Upper lobe of left lung (tissue), 6 donors: ENCODE data around the gene PRKCE. TPM values are rescaled to one million over a fixed set of nuclear protein-coding genes. Genes with fewer than 3 reads are reported as not detected.
"Not testable (repeated sequence)": the region's sequence is repeated elsewhere in the genome, so short reads cannot be mapped to it uniquely, and the experiment has no call there.

ENCODE experiments used
- ATAC-seq, 2 donors: fragments of 200-7000 bp; cut with Tn5 transposase; one replicate each; pipeline ENCODE4 v1.9.1; 2022; ENCODE audit warnings: mild to moderate bottlenecking in 2 of 2, moderate library complexity in 2 of 2; ENCODE audit not compliant: low FRiP score in 2 of 2
- DNase-seq, 2 donors: peaks; one replicate each; pipeline ENCODE4 v3.0.0-alpha.2; 2019 to 2020
- H3K27ac ChIP-seq, 4 donors: fragments of 200-600 bp; sonication (generic); one replicate each; pipeline ENCODE4 v1.5.1; 2016 to 2019
- H3K27me3 ChIP-seq, 4 donors: fragments of 200-600 bp; sonication (generic); one replicate each; pipeline ENCODE4 v1.5.1; 2017 to 2019
- H3K36me3 ChIP-seq, 4 donors: fragments of 200-600 bp; sonication (generic); one replicate each; pipeline ENCODE4 v1.5.1; 2016 to 2019
- H3K4me1 ChIP-seq, 4 donors: fragments of 200-600 bp; sonication (generic); one replicate each; pipeline ENCODE4 v1.5.1; 2018 to 2019
- H3K4me3 ChIP-seq, 4 donors: fragments of 200-600 bp; sonication (generic); one replicate each; pipeline ENCODE4 v1.5.1; 2017 to 2019; ENCODE audit warnings: mild to moderate bottlenecking in 2 of 4, moderate library complexity in 1 of 4
- H3K9me3 ChIP-seq, 4 donors: fragments of 200-600 bp; sonication (generic); one replicate each; pipeline ENCODE4 v1.5.1; 2018 to 2019
- CTCF ChIP-seq, 6 experiments: fragments of 450-650 bp in 4 of 6; fragments of 200-600 bp in 2 of 6; sonication (generic) in 2 of 6; IDR thresholded peaks; one replicate each; pipeline ENCODE4 v1.5.1; 2016 to 2019; ENCODE audit warnings: antibody characterized with exemption in 6 of 6
- EP300 ChIP-seq, 4 donors: sonication (generic); formaldehyde crosslinking; IDR thresholded peaks; one replicate each; pipeline ENCODE4 v1.5.1; 2017; ENCODE audit warnings: antibody characterized with exemption in 4 of 4, control low read depth in 2 of 4
- POLR2A ChIP-seq, 4 donors: fragments of 450-650 bp; IDR thresholded peaks; one replicate each; pipeline ENCODE4 v1.5.1; 2016 to 2017; ENCODE audit warnings: antibody characterized with exemption in 4 of 4, mild to moderate bottlenecking in 2 of 4
- POLR2AphosphoS5 ChIP-seq, 2 donors: sonication (generic); formaldehyde crosslinking; IDR thresholded peaks; one replicate each; pipeline ENCODE4 v1.5.1; 2017; ENCODE audit warnings: antibody characterized with exemption in 2 of 2
- WGBS, 2 donors: methylation state at CpG; one replicate each; pipeline ENCODE4 v1.1.5; 2017 to 2018; 5-methylcytosine and 5-hydroxymethylcytosine counted together
- total RNA-seq, 6 donors: library from RNA; depleted of rRNA in 4 of 6; stranded (reverse); fragments of >200 nt in 4 of 6; gene quantifications; one replicate each; pipeline versions ENCODE4 v1.1.0 to v1.2.1, GENCODE V29; 2016 to 2021
- donor health status: DM: no; HTN: no; CAD: no; lungs with moderate emphysema.
- donor health status: DM: no; HTN: yes; CAD: no; lungs with severe emphysema.

PRKCE gene
- total RNA-seq, 6 donors from 2014 or later: 54.9 to 124 (median 75.6) TPM

- peak overlapping the region in 1 of 4 donors; percentile 47 for H3K27ac ChIP-seq
Measured at GRCh38 chr2:45857867-45858520, 206.5 kb downstream of the PRKCE start.

GRCh38 chr2:45858872-45859271 is 207.4 kb downstream of the PRKCE start:
- not testable (repeated sequence) for DNase-seq, H3K27ac ChIP-seq, H3K4me3 ChIP-seq, ATAC-seq, H3K9me3 ChIP-seq, H3K36me3 ChIP-seq, H3K27me3 ChIP-seq
- WGBS, 2 donors: 84 to 97% methylated on average over 5 of the region's 5 CpGs
- H3K4me1 ChIP-seq: peaks cover 21 to 33% (median 26%) of the 10 kb centered on the region in 4 donors

More at GRCh38 chr2:45857867-45858520, 206.5 kb downstream of the PRKCE start:
- no peaks in the 10 kb centered on the region for H3K27me3 ChIP-seq
- TF ChIP-seq POLR2A (IDR thresholded peaks at IDR 0.05) (no peak), EP300 (IDR thresholded peaks at IDR 0.05) (no peak), POLR2AphosphoS5 (IDR thresholded peaks at IDR 0.05) (no peak), CTCF (IDR thresholded peaks at IDR 0.05) (no peak)
- no peak for ATAC-seq
- H3K4me3 ChIP-seq: no peak overlapping the region
- H3K36me3 ChIP-seq: no peaks in the 10 kb centered on the region
- H3K9me3 ChIP-seq: no peaks in the 10 kb centered on the region
- WGBS, 2 donors: 61 to 73% methylated on average over 11 of the region's 11 CpGs
- H3K4me1 ChIP-seq: peaks cover 21 to 33% (median 26%) of the 10 kb centered on the region in 4 donors
- DNase-seq: peak in 1 of 2 donors; percentile 19

GRCh38 chr2:45859682-45860081 is 208.2 kb downstream of the PRKCE start:
- DNase-seq (no peak), ATAC-seq (no peak)
- no peaks in the 10 kb centered on the region for H3K27me3 ChIP-seq
- H3K27ac ChIP-seq: peak overlapping the region; percentile 41 to 80 (median 66)
- WGBS, 2 donors: 58 to 69% methylated on average over 1 of the region's 1 CpG
- H3K4me3 ChIP-seq: no peak overlapping the region
- no peaks in the 10 kb centered on the region for H3K9me3 ChIP-seq
- TF ChIP-seq POLR2AphosphoS5 (IDR thresholded peaks at IDR 0.05) (no peak), EP300 (IDR thresholded peaks at IDR 0.05) (no peak), CTCF (IDR thresholded peaks at IDR 0.05) (no peak), POLR2A (IDR thresholded peaks at IDR 0.05) (no peak)
- no peaks in the 10 kb centered on the region for H3K36me3 ChIP-seq
- peaks cover 21 to 33% (median 26%) of the 10 kb centered on the region in 4 donors for H3K4me1 ChIP-seq

- Histone ChIP-seq H3K36me3 (no peaks in the 10 kb centered on the region), H3K9me3 (no peaks in the 10 kb centered on the region), H3K27ac (peak overlapping the region; percentile 41 to 80 (median 66)), H3K27me3 (no peaks in the 10 kb centered on the region), H3K4me3 (peak overlapping the region in 3 of 4 donors; percentile 21 to 39 (median 37)), H3K4me1 (peaks cover 21 to 28% (median 24%) of the 10 kb centered on the region in 4 donors)
- ATAC-seq: peak; percentile 59 to 78
- 4% methylated on average over 7 to 8 of the region's 8 CpGs for WGBS, 2 donors
- DNase-seq: peak in 1 of 2 donors; percentile 41
- TF ChIP-seq EP300 (IDR thresholded peaks at IDR 0.05) (peak in 1 of 4 donors; percentile 25), CTCF (IDR thresholded peaks at IDR 0.05) (no peak), POLR2AphosphoS5 (IDR thresholded peaks at IDR 0.05) (peak; percentile 67 to 73)
Measured at GRCh38 chr2:45860136-45861121, 209.0 kb downstream of the PRKCE start.

GRCh38 chr2:45862843-45863242 is 211.4 kb downstream of the PRKCE start:
- ATAC-seq: no peak
- Histone ChIP-seq H3K27ac (peak overlapping the region in 1 of 4 donors; percentile 23), H3K4me3 (no peak overlapping the region), H3K4me1 (peaks cover 19 to 24% (median 21%) of the 10 kb centered on the region in 4 donors), H3K36me3 (no peaks in the 10 kb centered on the region), H3K27me3 (no peaks in the 10 kb centered on the region), H3K9me3 (no peaks in the 10 kb centered on the region)
- DNase-seq: no peak
- TF ChIP-seq EP300 (IDR thresholded peaks at IDR 0.05) (no peak), POLR2A (IDR thresholded peaks at IDR 0.05) (no peak), CTCF (IDR thresholded peaks at IDR 0.05) (no peak), POLR2AphosphoS5 (IDR thresholded peaks at IDR 0.05) (no peak)
- 92 to 100% methylated on average over 1 to 2 of the region's 2 CpGs for WGBS, 2 donors
